Neuronal stem cell (in vitro differentiated cells): ENCODE measurements around the gene AASDH.

ENCODE experiments used
- DNase-seq: peaks from one replicate; pipeline ENCODE4 v3.0.0-alpha.2; 2013; ENCODE audit warnings: low spot score
- H2AFZ ChIP-seq: one replicate; pipeline ENCODE4 v1.6.1; 2013; ENCODE audit warnings: mild to moderate bottlenecking, low read length, inconsistent platforms
- H2AK5ac ChIP-seq: 2 replicates; pipeline ENCODE4 v1.6.1; 2013; ENCODE audit warnings: low read depth, mild to moderate bottlenecking, inconsistent platforms, low read length, moderate library complexity, mixed read lengths
- H2BK120ac ChIP-seq: 2 replicates; pipeline ENCODE4 v1.6.1; 2013; ENCODE audit warnings: low read depth, mild to moderate bottlenecking, inconsistent platforms, low read length, moderate library complexity, mixed read lengths
- H2BK12ac ChIP-seq: one replicate; pipeline ENCODE4 v1.6.1; 2013; ENCODE audit warnings: low read length, inconsistent platforms
- H2BK15ac ChIP-seq: 2 replicates; pipeline ENCODE4 v1.6.1; 2013; ENCODE audit warnings: mild to moderate bottlenecking, low read length, inconsistent platforms, mixed read lengths
- H2BK5ac ChIP-seq: one replicate; pipeline ENCODE4 v1.6.1; 2013; ENCODE audit warnings: inconsistent platforms, mild to moderate bottlenecking, low read length, moderate library complexity
- H3K14ac ChIP-seq: one replicate; pipeline ENCODE4 v1.6.1; 2013; ENCODE audit warnings: low read length, inconsistent platforms
- H3K18ac ChIP-seq: 2 replicates; pipeline ENCODE4 v1.6.1; 2013; ENCODE audit warnings: low read length, inconsistent platforms
- H3K23ac ChIP-seq: 2 replicates; pipeline ENCODE4 v1.6.1; 2013; ENCODE audit warnings: low read depth, mild to moderate bottlenecking, mixed read lengths, low read length, inconsistent platforms; ENCODE audit not compliant: poor library complexity
- H3K27ac ChIP-seq: replicated peaks from 3 replicates; pipeline ENCODE4 v1.5.1; 2013; ENCODE audit warnings: low read length, inconsistent platforms
- H3K27me3 ChIP-seq, 3 experiments: 2 replicates each; pipeline ENCODE4 v1.6.1; 2013; ENCODE audit warnings: low read length in 3 of 3, mild to moderate bottlenecking in 2 of 3, inconsistent platforms in 1 of 3, low read depth in 1 of 3, mixed read lengths in 1 of 3, moderate library complexity in 1 of 3; ENCODE audit not compliant: control insufficient read depth in 3 of 3, insufficient read depth in 3 of 3
- H3K36me3 ChIP-seq, 2 donors: replicated peaks in 1 of 2; 2 replicates each; pipeline ENCODE4 v1.6.1; 2013; ENCODE audit warnings: low read length in 2 of 2; ENCODE audit not compliant: control insufficient read depth in 2 of 2, insufficient read depth in 2 of 2
- H3K4ac ChIP-seq: 2 replicates; pipeline ENCODE4 v1.6.1; 2013; ENCODE audit warnings: inconsistent platforms, mild to moderate bottlenecking, low read length, moderate library complexity
- H3K4me1 ChIP-seq, 2 donors: 1 replicate in 1 of 2; 2 replicates in 1 of 2; pipeline ENCODE4 v1.6.1; 2013; ENCODE audit warnings: low read length in 2 of 2, low read depth in 1 of 2; ENCODE audit not compliant: control insufficient read depth in 2 of 2, insufficient read depth in 1 of 2
- H3K4me2 ChIP-seq: one replicate; pipeline ENCODE4 v1.6.1; 2013; ENCODE audit warnings: mild to moderate bottlenecking, low read length, inconsistent platforms; ENCODE audit not compliant: insufficient read depth, poor library complexity, severe bottlenecking
- H3K4me3 ChIP-seq, 2 donors: 2 replicates each; pipeline ENCODE4 v1.5.1; 2013; ENCODE audit warnings: low read length in 2 of 2, mild to moderate bottlenecking in 2 of 2, inconsistent platforms in 1 of 2, moderate library complexity in 1 of 2
- H3K79me1 ChIP-seq: one replicate; pipeline ENCODE4 v1.6.1; 2013; ENCODE audit warnings: low read depth, mild to moderate bottlenecking, inconsistent platforms, low read length, moderate library complexity
- H3K9ac ChIP-seq: one replicate; pipeline ENCODE4 v1.6.1; 2013; ENCODE audit warnings: mild to moderate bottlenecking, low read depth, low read length, inconsistent platforms; ENCODE audit not compliant: poor library complexity
- H3K9me3 ChIP-seq, 2 donors: replicated peaks in 1 of 2; 2 replicates each; pipeline versions ENCODE3 to v1.6.1; 2013; ENCODE audit warnings: low read length in 2 of 2, mild to moderate bottlenecking in 2 of 2, inconsistent platforms in 1 of 2, low read depth in 1 of 2, mixed read lengths in 1 of 2, moderate library complexity in 1 of 2; ENCODE audit not compliant: control insufficient read depth in 2 of 2, insufficient read depth in 1 of 2
- H4K8ac ChIP-seq: one replicate; pipeline ENCODE4 v1.6.1; 2013; ENCODE audit warnings: low read depth, mild to moderate bottlenecking, inconsistent platforms, low read length, moderate library complexity
- H4K91ac ChIP-seq: one replicate; pipeline ENCODE4 v1.6.1; 2013; ENCODE audit warnings: low read length, low read depth, mild to moderate bottlenecking, inconsistent platforms; ENCODE audit not compliant: poor library complexity
- WGBS, 2 donors: extraction: QIAGEN DNeasy Blood & Tissue Kit; methylation state at CpG; one replicate each; pipeline ENCODE4 v1.1.7; 2013; ENCODE audit warnings: missing lambda C conversion rate in 2 of 2, mixed read lengths in 1 of 2; ENCODE audit not compliant: insufficient read length in 2 of 2, insufficient replicate concordance in 1 of 2; ENCODE audit errors: extremely low coverage in 2 of 2; 5-methylcytosine and 5-hydroxymethylcytosine counted together

Gene AASDH

GRCh38 chr4:56311299-56311975 lies 75.9 kb downstream of the AASDH start:
- H3K4me1 ChIP-seq, result no peaks in the 10 kb centered on the region
- H3K4me2 ChIP-seq, result no peak overlapping the region
- H3K9me3 ChIP-seq, result peaks cover 0 to 4% of the 10 kb centered on the region in 2 donors
- no peak overlapping the region for H3K18ac ChIP-seq
- no peak overlapping the region for H3K9ac ChIP-seq
- H3K79me1 ChIP-seq, result no peaks in the 10 kb centered on the region
- peaks cover 40 to 79% of the 10 kb centered on the region in 2 donors for H3K36me3 ChIP-seq
- H2BK5ac ChIP-seq, result no peak overlapping the region
- H3K27ac ChIP-seq, result no peak overlapping the region
- no CpG with 5 or more reads among the region's 7 CpGs for WGBS, 2 donors
- H3K4ac ChIP-seq, result no peak overlapping the region
- no peak overlapping the region for H2AFZ ChIP-seq
- no peak overlapping the region for H2BK120ac ChIP-seq
- H3K14ac ChIP-seq, result no peak overlapping the region
- H3K4me3 ChIP-seq, result no peak overlapping the region
- DNase-seq, result no peak
- no peak overlapping the region for H2BK12ac ChIP-seq
- H2BK15ac ChIP-seq, result no peak overlapping the region
- no peak overlapping the region for H2AK5ac ChIP-seq
- no peak overlapping the region for H4K91ac ChIP-seq
- H3K23ac ChIP-seq, result no peak overlapping the region
- H4K8ac ChIP-seq, result no peak overlapping the region
- no peaks in the 10 kb centered on the region for H3K27me3 ChIP-seq

GRCh38 chr4:56310401-56311125 lies 76.7 kb downstream of the AASDH start:
- H3K18ac ChIP-seq, result no peak overlapping the region
- no peak overlapping the region for H3K4me3 ChIP-seq
- H2BK12ac ChIP-seq, result no peak overlapping the region
- H2BK15ac ChIP-seq, result no peak overlapping the region
- H3K4ac ChIP-seq, result no peak overlapping the region
- H3K79me1 ChIP-seq, result no peaks in the 10 kb centered on the region
- H3K14ac ChIP-seq, result no peak overlapping the region
- H3K27ac ChIP-seq, result no peak overlapping the region
- H4K91ac ChIP-seq, result no peak overlapping the region
- no peak for DNase-seq
- no peaks in the 10 kb centered on the region for H3K4me1 ChIP-seq
- H3K36me3 ChIP-seq, result peaks cover 33 to 71% of the 10 kb centered on the region in 2 donors
- H2AFZ ChIP-seq, result no peak overlapping the region
- H3K27me3 ChIP-seq, result no peaks in the 10 kb centered on the region
- no peak overlapping the region for H2BK5ac ChIP-seq
- WGBS, 2 donors, result no CpG with 5 or more reads among the region's 5 CpGs
- H3K4me2 ChIP-seq, result no peak overlapping the region
- H4K8ac ChIP-seq, result no peak overlapping the region
- no peak overlapping the region for H3K23ac ChIP-seq
- H2AK5ac ChIP-seq, result no peak overlapping the region
- no peak overlapping the region for H2BK120ac ChIP-seq
- H3K9ac ChIP-seq, result no peak overlapping the region
- peaks cover 0 to 4% of the 10 kb centered on the region in 2 donors for H3K9me3 ChIP-seq

- Histone ChIP-seq H4K91ac (no peak overlapping the region), H3K18ac (no peak overlapping the region)
- no CpG with 5 or more reads among the region's 4 CpGs for WGBS, 2 donors
Observed at GRCh38 chr4:56308384-56308783, 78.9 kb downstream of the AASDH start.

GRCh38 chr4:56307423-56307822 lies 79.9 kb downstream of the AASDH start:
- no peak overlapping the region for H4K8ac ChIP-seq
- peaks cover 18 to 39% of the 10 kb centered on the region in 2 donors for H3K36me3 ChIP-seq
- H3K9ac ChIP-seq, result peak overlapping the region; percentile 31
- H3K4me1 ChIP-seq, result no peaks in the 10 kb centered on the region
- no peaks in the 10 kb centered on the region for H3K79me1 ChIP-seq
- H2BK15ac ChIP-seq, result no peak overlapping the region
- no peaks in the 10 kb centered on the region for H3K9me3 ChIP-seq
- no peak overlapping the region for H4K91ac ChIP-seq
- H2BK5ac ChIP-seq, result no peak overlapping the region
- H3K14ac ChIP-seq, result no peak overlapping the region
- no peaks in the 10 kb centered on the region for H3K27me3 ChIP-seq
- no peak overlapping the region for H3K4ac ChIP-seq
- no peak overlapping the region for H3K4me2 ChIP-seq
- no peak overlapping the region for H2AFZ ChIP-seq
- H3K23ac ChIP-seq, result no peak overlapping the region
- H2AK5ac ChIP-seq, result no peak overlapping the region
- no peak overlapping the region for H3K4me3 ChIP-seq
- H3K18ac ChIP-seq, result no peak overlapping the region
- no peak overlapping the region for H2BK120ac ChIP-seq
- no peak for DNase-seq
- H3K27ac ChIP-seq, result no peak overlapping the region
- no peak overlapping the region for H2BK12ac ChIP-seq
- no CpG with 5 or more reads among the region's 3 CpGs for WGBS, 2 donors

More at GRCh38 chr4:56308384-56308783, 78.9 kb downstream of the AASDH start:
- Histone ChIP-seq H3K9me3 (no peaks in the 10 kb centered on the region), H3K4me3 (no peak overlapping the region), H3K14ac (no peak overlapping the region), H3K4ac (no peak overlapping the region), H4K8ac (no peak overlapping the region), H3K79me1 (no peaks in the 10 kb centered on the region), H2BK15ac (no peak overlapping the region), H3K27me3 (no peaks in the 10 kb centered on the region), H2BK12ac (no peak overlapping the region), H2AFZ (no peak overlapping the region), H3K27ac (no peak overlapping the region), H3K36me3 (peaks cover 24 to 49% of the 10 kb centered on the region in 2 donors), H3K9ac (no peak overlapping the region), H2BK120ac (no peak overlapping the region), H3K4me1 (no peaks in the 10 kb centered on the region), H3K4me2 (no peak overlapping the region), H2AK5ac (no peak overlapping the region), H2BK5ac (no peak overlapping the region), H3K23ac (no peak overlapping the region)
- no peak for DNase-seq
